GM18951 (cell line): ENCODE results near the gene C2orf78.

Source experiments
- POLR2A ChIP-seq: IDR thresholded peaks from 4 replicates; pipeline ENCODE4 v1.6.1; 2011; ENCODE audit warnings: mild to moderate bottlenecking; ENCODE audit not compliant: insufficient read length, insufficient read depth; ENCODE audit errors: extremely low read depth
- in situ Hi-C: fragments of 300-500 bp; cut with MboI; formaldehyde crosslinking; loops from one replicate; pipeline ENCODE4 v1.12.0; 2022; ENCODE audit warnings: low sequenced_read_pairs, mixed read lengths, inconsistent platforms; ENCODE audit not compliant: unreplicated experiment

Gene C2orf78

DNA sequence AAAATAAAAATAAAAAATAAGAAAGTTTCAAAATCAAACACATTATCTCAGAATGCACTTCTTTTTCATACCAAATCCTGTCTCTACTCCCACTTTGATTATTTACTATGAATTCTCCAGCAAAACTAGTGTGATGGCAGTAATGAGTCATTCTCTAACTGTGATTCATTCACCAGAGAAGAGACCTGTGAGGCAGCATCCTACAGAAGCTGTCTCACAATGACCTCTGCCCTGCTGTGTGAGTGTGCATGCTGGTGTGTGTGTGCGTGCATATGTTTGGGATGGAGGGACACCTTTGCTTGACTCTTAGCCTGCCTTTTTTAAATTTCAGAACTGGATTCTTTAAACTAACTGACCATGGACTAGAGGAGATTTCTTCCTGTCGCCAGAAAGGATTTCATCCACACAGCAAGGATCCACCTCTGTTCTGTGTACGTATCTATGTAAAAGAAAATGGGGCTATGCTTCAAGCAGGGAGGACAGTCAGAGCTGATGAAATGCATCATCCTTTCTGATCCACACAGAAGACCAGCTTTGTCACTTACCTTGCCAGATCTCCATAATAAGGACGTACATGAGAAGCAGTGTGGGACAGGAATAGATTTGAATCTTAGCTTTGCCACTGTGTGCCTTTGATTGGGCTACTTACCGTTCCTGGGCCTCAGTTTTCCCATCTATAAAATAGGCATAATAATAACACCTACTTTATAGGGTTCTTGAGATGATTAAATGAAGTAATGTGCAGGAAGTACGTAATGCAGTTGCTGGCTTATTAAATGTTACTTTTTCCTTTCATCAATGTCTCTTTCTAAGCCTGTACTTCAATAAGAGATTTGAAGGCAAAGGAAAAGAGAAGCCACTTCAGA lies 76.0 kb downstream of the C2orf78 start:
- in situ Hi-C loops: no loop called here
- no peak for TF ChIP-seq POLR2A

DNA sequence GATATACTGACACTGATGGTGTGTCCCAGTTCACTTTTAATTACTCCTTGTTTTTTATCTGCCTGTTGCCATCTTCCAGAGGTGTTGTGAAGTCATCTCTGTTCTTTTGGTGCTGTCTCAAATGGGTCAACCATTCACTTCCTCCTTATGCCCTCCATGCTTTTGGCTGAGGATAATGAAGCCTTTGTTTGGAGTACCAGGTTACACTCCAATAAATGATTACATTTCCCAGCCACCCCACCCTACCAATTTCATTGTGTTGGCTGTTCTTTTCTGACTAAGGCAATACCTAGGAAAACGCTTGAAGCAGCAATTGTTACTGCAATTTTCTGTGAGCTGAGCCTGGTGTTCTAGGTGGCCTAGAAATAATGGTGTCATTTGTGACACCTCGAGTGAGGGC lies 79.0 kb downstream of the C2orf78 start:
- TF ChIP-seq POLR2A: no peak

More for the DNA sequence above, 79.0 kb downstream of the C2orf78 start:
- in situ Hi-C loops: no loop called here
